B cell (primary cell): ENCODE measurements around the gene HLCS.

Experiments
- EZH2 ChIP-seq: IDR thresholded peaks from 2 replicates; pipeline ENCODE4 v1.6.1; 2012; ENCODE audit warnings: borderline replicate concordance, low read depth, mild to moderate bottlenecking, moderate library complexity, low read length; ENCODE audit not compliant: insufficient read depth, poor library complexity, severe bottlenecking
- TF ChIP-seq, protein P1 (sequence below): fragments of 200-600 bp; IDR thresholded peaks from one replicate; pipeline ENCODE4 v1.8.0; 2022; ENCODE audit warnings: antibody characterized with exemption, mild to moderate bottlenecking

DNA sequence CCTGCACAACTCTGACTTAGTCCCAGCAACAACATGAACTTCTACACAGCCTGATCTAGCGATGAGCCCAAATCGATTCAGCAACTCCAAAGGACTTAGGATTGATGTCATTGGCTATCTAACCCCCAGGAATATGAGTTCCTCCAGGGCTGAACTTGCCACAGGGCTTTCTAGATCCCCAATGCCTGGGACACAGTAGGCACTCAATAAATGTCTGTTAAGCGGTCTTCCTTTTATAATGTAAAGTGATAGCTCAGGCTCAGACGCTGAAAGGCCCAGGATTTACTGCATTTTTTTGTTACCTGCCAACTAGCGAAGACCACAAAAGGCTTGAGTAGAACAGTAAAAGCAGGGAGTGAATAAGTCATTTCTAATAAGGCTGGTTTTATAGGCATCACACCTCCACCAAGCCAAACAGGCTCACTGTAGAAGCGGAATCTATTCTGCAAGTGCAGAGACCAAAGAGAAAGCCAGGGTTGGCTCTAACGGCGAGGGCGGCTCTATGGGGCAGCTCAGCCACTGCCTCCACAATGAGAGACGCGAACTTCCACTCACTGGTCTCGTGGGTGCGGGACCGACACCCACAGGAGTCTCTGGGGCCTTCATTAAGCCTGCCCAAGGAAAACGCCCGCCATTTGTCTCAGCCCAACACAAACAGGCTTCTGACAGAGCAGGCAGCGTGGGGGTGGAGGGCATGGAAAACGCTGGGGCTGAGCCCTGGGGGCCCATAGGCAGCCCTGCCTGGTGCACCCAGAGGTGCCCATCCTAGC lies 52.0 kb downstream of the HLCS start:
- TF ChIP-seq, protein P1, sequence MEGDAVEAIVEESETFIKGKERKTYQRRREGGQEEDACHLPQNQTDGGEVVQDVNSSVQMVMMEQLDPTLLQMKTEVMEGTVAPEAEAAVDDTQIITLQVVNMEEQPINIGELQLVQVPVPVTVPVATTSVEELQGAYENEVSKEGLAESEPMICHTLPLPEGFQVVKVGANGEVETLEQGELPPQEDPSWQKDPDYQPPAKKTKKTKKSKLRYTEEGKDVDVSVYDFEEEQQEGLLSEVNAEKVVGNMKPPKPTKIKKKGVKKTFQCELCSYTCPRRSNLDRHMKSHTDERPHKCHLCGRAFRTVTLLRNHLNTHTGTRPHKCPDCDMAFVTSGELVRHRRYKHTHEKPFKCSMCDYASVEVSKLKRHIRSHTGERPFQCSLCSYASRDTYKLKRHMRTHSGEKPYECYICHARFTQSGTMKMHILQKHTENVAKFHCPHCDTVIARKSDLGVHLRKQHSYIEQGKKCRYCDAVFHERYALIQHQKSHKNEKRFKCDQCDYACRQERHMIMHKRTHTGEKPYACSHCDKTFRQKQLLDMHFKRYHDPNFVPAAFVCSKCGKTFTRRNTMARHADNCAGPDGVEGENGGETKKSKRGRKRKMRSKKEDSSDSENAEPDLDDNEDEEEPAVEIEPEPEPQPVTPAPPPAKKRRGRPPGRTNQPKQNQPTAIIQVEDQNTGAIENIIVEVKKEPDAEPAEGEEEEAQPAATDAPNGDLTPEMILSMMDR, result no peak
- no peak for TF ChIP-seq EZH2
